ENCODE measurements around the gene DAPK2.

Gene DAPK2

GRCh38 chr15:63971904-63972303, 74.4 kb downstream of the DAPK2 start:
- CTCF ChIA-PET, result interaction anchor here (1.0 to 7.2 kb wide), 6 partner anchors 13 to 74 kb away, joined by 3 to 92 read pairs (median 6); partner anchors contain the start of gene DAPK2
- TF ChIP-seq CTCF (IDR thresholded peaks at IDR 0.05; ENCODE audit: control extremely low read depth, extremely low read depth, low read depth, missing control alignments), result no peak
- DNase-seq (ENCODE audit: extremely low spot score), result no peak
- POLR2A ChIA-PET, result interaction anchor here (1.7 kb wide), 1 partner anchor 15 kb away, joined by 7 read pairs; no protein-coding TSS in a partner anchor

GRCh38 chr15:63971427-63971805, 74.9 kb downstream of the DAPK2 start:
- POLR2A ChIA-PET, result interaction anchor here (1.2 to 1.7 kb wide), 2 partner anchors 15 to 24 kb away, joined by 4 to 7 read pairs; no protein-coding TSS in a partner anchor
- TF ChIP-seq CTCF (IDR thresholded peaks at IDR 0.05; ENCODE audit: control extremely low read depth, extremely low read depth, low read depth, missing control alignments), result no peak
- no peak for DNase-seq (ENCODE audit: extremely low spot score)
- CTCF ChIA-PET, result interaction anchor here (1.1 to 7.2 kb wide), 8 partner anchors 13 to 219 kb away, joined by 3 to 92 read pairs (median 6); partner anchors contain the start of gene DAPK2

- DNase-seq (ENCODE audit: extremely low spot score), result peak; percentile 78
- POLR2A ChIA-PET, result interaction anchor here (1.2 to 1.7 kb wide), 2 partner anchors 16 to 24 kb away, joined by 4 to 7 read pairs; no protein-coding TSS in a partner anchor
- CTCF ChIA-PET, result interaction anchor here (1.1 to 7.2 kb wide), 9 partner anchors 14 to 219 kb away, joined by 3 to 92 read pairs (median 5); partner anchors contain the start of gene DAPK2
- no peak for TF ChIP-seq CTCF (IDR thresholded peaks at IDR 0.05; ENCODE audit: control extremely low read depth, extremely low read depth, low read depth, missing control alignments)
Measured at GRCh38 chr15:63970621-63971426, 75.5 kb downstream of the DAPK2 start.

GRCh38 chr15:63969652-63970421, 76.4 kb downstream of the DAPK2 start:
- ChIA-PET CTCF (interaction anchor here (0.9 to 7.2 kb wide), 10 partner anchors 10 to 98 kb away, joined by 3 to 92 read pairs (median 4); partner anchors contain the start of gene DAPK2), POLR2A (interaction anchor here (1.2 kb wide), 1 partner anchor 23 kb away, joined by 4 read pairs; no protein-coding TSS in a partner anchor)
- DNase-seq (ENCODE audit: extremely low spot score), result no peak
- TF ChIP-seq CTCF (IDR thresholded peaks at IDR 0.05; ENCODE audit: control extremely low read depth, extremely low read depth, low read depth, missing control alignments), result no peak

- no peak for DNase-seq (ENCODE audit: extremely low spot score)
- no peak for TF ChIP-seq CTCF (IDR thresholded peaks at IDR 0.05; ENCODE audit: control extremely low read depth, extremely low read depth, low read depth, missing control alignments)
- ChIA-PET POLR2A (no interaction called here), CTCF (interaction anchor here (0.7 to 7.2 kb wide), 11 partner anchors 9 to 98 kb away, joined by 3 to 92 read pairs (median 3); partner anchors contain the start of gene DAPK2)
Measured at GRCh38 chr15:63968700-63969099, 77.6 kb downstream of the DAPK2 start.

GRCh38 chr15:63968122-63968524, 78.2 kb downstream of the DAPK2 start:
- TF ChIP-seq CTCF (IDR thresholded peaks at IDR 0.05; ENCODE audit: control extremely low read depth, extremely low read depth, low read depth, missing control alignments), result no peak
- no peak for DNase-seq (ENCODE audit: extremely low spot score)
- CTCF ChIA-PET, result interaction anchor here (1.1 to 7.2 kb wide), 8 partner anchors 11 to 216 kb away, joined by 3 to 92 read pairs (median 4); no protein-coding TSS in a partner anchor

More at GRCh38 chr15:63968122-63968524, 78.2 kb downstream of the DAPK2 start:
- POLR2A ChIA-PET, result no interaction called here

All from GM10248 (cell line).